GM23338 (cell line): Measurements from ENCODE around the gene KHSRP. TPM values are rescaled to one million over a fixed set of nuclear protein-coding genes. Genes with fewer than 3 reads are reported as not detected.

Experiments used
- ATAC-seq: fragments of 200-7000 bp; cut with Tn5 transposase; 3 replicates; pipeline ENCODE4 v1.9.1; 2020
- DNase-seq: peaks from one replicate; pipeline ENCODE4 v3.0.0-alpha.2; 2015; ENCODE audit warnings: low spot score
- H2AFZ ChIP-seq: fragments of 200-600 bp; sonication (generic); 2 replicates; pipeline ENCODE4 v1.8.0; 2016; ENCODE audit warnings: antibody characterized with exemption, mild to moderate bottlenecking, moderate library complexity
- H3F3A ChIP-seq: fragments of 200-600 bp; sonication (generic); replicated peaks from 2 replicates; pipeline ENCODE4 v1.8.0; 2017; ENCODE audit warnings: antibody characterized with exemption, mixed run types, low read depth
- H3K27ac ChIP-seq: fragments of 200-600 bp; sonication (generic); 2 replicates; pipeline ENCODE4 v1.6.1; 2016; ENCODE audit warnings: low read depth
- H3K27me3 ChIP-seq: fragments of 200-600 bp; sonication (generic); 2 replicates; pipeline ENCODE4 v1.8.0; 2016; ENCODE audit warnings: mild to moderate bottlenecking, mixed run types, moderate library complexity; ENCODE audit not compliant: insufficient read depth
- H3K36me3 ChIP-seq: fragments of 200-600 bp; sonication (generic); 2 replicates; pipeline ENCODE4 v1.8.0; 2016; ENCODE audit warnings: mild to moderate bottlenecking; ENCODE audit not compliant: insufficient read depth
- H3K4me1 ChIP-seq: fragments of 200-600 bp; sonication (generic); 2 replicates; pipeline ENCODE4 v1.8.0; 2016; ENCODE audit warnings: mild to moderate bottlenecking, moderate library complexity; ENCODE audit not compliant: insufficient read depth
- H3K4me2 ChIP-seq: fragments of 200-600 bp; sonication (generic); 2 replicates; pipeline ENCODE4 v1.7.1; 2017; ENCODE audit warnings: mixed run types
- H3K4me3 ChIP-seq: fragments of 200-600 bp; sonication (generic); 2 replicates; pipeline ENCODE4 v1.6.1; 2016; ENCODE audit warnings: mixed run types
- H3K79me2 ChIP-seq: fragments of 200-600 bp; sonication (generic); replicated peaks from 2 replicates; pipeline ENCODE4 v1.8.0; 2017; ENCODE audit warnings: mild to moderate bottlenecking; ENCODE audit not compliant: insufficient read depth
- H3K9me2 ChIP-seq: fragments of 200-600 bp; sonication (generic); 2 replicates; pipeline ENCODE4 v1.8.0; 2017; ENCODE audit not compliant: insufficient read depth
- H4K20me1 ChIP-seq: fragments of 200-600 bp; sonication (generic); replicated peaks from 2 replicates; pipeline ENCODE4 v1.8.0; 2017; ENCODE audit warnings: mild to moderate bottlenecking; ENCODE audit not compliant: insufficient read depth
- H3K27ac Mint-ChIP-seq: 2 replicates; pipeline ENCODE4 v1.8.0; 2020; ENCODE audit warnings: inconsistent platforms, mild to moderate bottlenecking, moderate library complexity, mixed read lengths
- H3K27me3 Mint-ChIP-seq: 3 replicates; pipeline ENCODE4 v1.8.0; 2022; ENCODE audit warnings: low read depth, mild to moderate bottlenecking, moderate library complexity, mixed read lengths, inconsistent platforms; ENCODE audit not compliant: insufficient read depth, poor library complexity
- H3K36me3 Mint-ChIP-seq: 3 replicates; pipeline ENCODE4 v1.8.0; 2021; ENCODE audit warnings: low read depth, mild to moderate bottlenecking, inconsistent platforms, moderate library complexity, mixed read lengths
- H3K4me1 Mint-ChIP-seq: 3 replicates; pipeline ENCODE4 v1.8.0; 2020; ENCODE audit warnings: mild to moderate bottlenecking, inconsistent platforms, mixed read lengths
- H3K4me3 Mint-ChIP-seq: 3 replicates; pipeline ENCODE4 v1.8.0; 2021; ENCODE audit warnings: moderate library complexity, mild to moderate bottlenecking, inconsistent platforms, mixed read lengths
- H3K9me3 Mint-ChIP-seq: 3 replicates; pipeline ENCODE4 v1.8.0; 2020; ENCODE audit warnings: moderate library complexity, mild to moderate bottlenecking, inconsistent platforms, mixed read lengths
- CREB1 ChIP-seq: fragments of 250-450 bp; sonication (Bioruptor Pico); IDR thresholded peaks from 2 replicates; pipeline ENCODE4 v1.5.0; 2020; ENCODE audit warnings: low read depth, mild to moderate bottlenecking, moderate library complexity
- EZH2 ChIP-seq: fragments of 200-600 bp; sonication (generic); IDR thresholded peaks from one replicate; pipeline ENCODE4 v1.8.0; 2017; ENCODE audit warnings: antibody characterized with exemption, mild to moderate bottlenecking, low read depth; ENCODE audit not compliant: unreplicated experiment
- EZH2phosphoT487 ChIP-seq: fragments of 200-600 bp; sonication (generic); IDR thresholded peaks from one replicate; pipeline ENCODE4 v1.8.1; 2018; ENCODE audit warnings: antibody characterized with exemption; ENCODE audit not compliant: unreplicated experiment
- JUNB ChIP-seq: IDR thresholded peaks from one replicate; pipeline ENCODE4 v1.6.1; 2016; ENCODE audit warnings: antibody characterized with exemption; ENCODE audit not compliant: unreplicated experiment
- NANOG ChIP-seq: IDR thresholded peaks from 2 replicates; pipeline ENCODE4 v1.6.1; 2016; ENCODE audit warnings: antibody characterized with exemption, borderline replicate concordance
- POLR2AphosphoS5 ChIP-seq: IDR thresholded peaks from 2 replicates; pipeline ENCODE4 v1.6.1; 2016; ENCODE audit warnings: antibody characterized with exemption, low read depth
- STAT1 ChIP-seq: IDR thresholded peaks from one replicate; pipeline ENCODE4 v1.6.1; 2016; ENCODE audit warnings: antibody characterized with exemption; ENCODE audit not compliant: unreplicated experiment
- ZNF114 ChIP-seq: fragments of 250-450 bp; sonication (Bioruptor Pico); IDR thresholded peaks from 2 replicates; pipeline ENCODE4 v1.5.0; 2020; ENCODE audit warnings: mild to moderate bottlenecking, moderate library complexity
- ZNF331 ChIP-seq: fragments of 250-450 bp; sonication (Bioruptor Pico); IDR thresholded peaks from 2 replicates; pipeline ENCODE4 v1.5.0; 2020; ENCODE audit warnings: low read depth, mild to moderate bottlenecking, moderate library complexity
- polyA plus RNA-seq: library from polyadenylated mRNA; unstranded; fragments of >200 nt; fragmentation: Nextera tagmentation; extraction: Ambion mirVana; gene quantifications from 2 replicates; pipeline ENCODE4 v1.2.1, GENCODE V29; 2016
- total RNA-seq: library from RNA; depleted of rRNA; stranded (reverse); fragments of >200 nt; shearing (Covaris generic); gene quantifications from 2 replicates; pipeline ENCODE4 v1.2.3, GENCODE V29; 2014
- TF ChIP-seq, protein P1 (sequence below): fragments of 250-450 bp; sonication (Bioruptor Pico); IDR thresholded peaks from 2 replicates; pipeline ENCODE4 v1.5.0; 2020; ENCODE audit warnings: mild to moderate bottlenecking, moderate library complexity
- TF ChIP-seq, protein P2 (sequence below): IDR thresholded peaks from one replicate; pipeline ENCODE4 v1.6.1; 2018; ENCODE audit warnings: antibody characterized with exemption; ENCODE audit not compliant: unreplicated experiment
- TF ChIP-seq, protein P3 (sequence below): IDR thresholded peaks from 2 replicates; pipeline ENCODE4 v1.6.1; 2016; ENCODE audit warnings: antibody characterized with exemption
- TF ChIP-seq, protein P4 (sequence below), 2 experiments: fragments of 200-600 bp in 1 of 2; sonication (generic) in 1 of 2; conservative IDR thresholded peaks; 2 replicates each; pipeline versions ENCODE4 v1.5.1 to v1.6.1; 2016 to 2017; ENCODE audit warnings: antibody characterized with exemption in 2 of 2, low read depth in 2 of 2, mild to moderate bottlenecking in 2 of 2, moderate library complexity in 1 of 2

Gene KHSRP
- total and polyA plus RNA-seq, 2 experiments from 2014 or later = 129 to 359 TPM

DNA sequence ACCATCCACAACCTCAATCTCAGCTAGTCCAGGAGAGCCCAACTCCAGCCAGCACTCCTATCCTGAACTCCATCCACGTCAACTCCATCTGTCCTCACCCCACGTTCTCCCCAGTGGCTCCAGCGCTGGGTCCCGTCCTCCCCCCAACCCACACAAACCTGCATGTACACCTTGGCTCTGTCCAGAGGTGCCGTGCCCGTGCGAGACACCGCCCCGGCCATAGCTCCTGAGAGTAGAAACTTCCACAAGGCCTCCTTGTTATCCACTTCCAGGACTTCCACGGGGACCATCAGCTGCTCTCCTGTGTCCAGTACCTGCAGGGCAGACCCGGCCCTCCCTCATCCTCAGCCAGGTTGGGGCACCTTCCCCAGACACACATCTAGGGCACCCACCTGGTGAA lies 7.3 kb upstream of the KHSRP start:
- Mint-ChIP-seq H3K27me3 (peaks cover 3% of the 10 kb centered on the region), H3K27ac (no peak overlapping the region), H3K4me3 (no peak overlapping the region), H3K9me3 (no peaks in the 10 kb centered on the region; the same call in 2 of the 3 replicates), H3K36me3 (no peaks in the 10 kb centered on the region), H3K4me1 (no peaks in the 10 kb centered on the region)
- Histone ChIP-seq H3F3A (no peaks in the 10 kb centered on the region), H3K4me3 (no peak overlapping the region), H3K27me3 (no peaks in the 10 kb centered on the region), H3K4me1 (no peaks in the 10 kb centered on the region), H4K20me1 (no peaks in the 10 kb centered on the region), H3K27ac (no peak overlapping the region), H3K9me2 (no peaks in the 10 kb centered on the region), H3K4me2 (no peak overlapping the region), H2AFZ (no peak overlapping the region), H3K79me2 (no peaks in the 10 kb centered on the region), H3K36me3 (no peaks in the 10 kb centered on the region)
- no peak for ATAC-seq
- no peak for TF ChIP-seq EZH2
- TF ChIP-seq EZH2phosphoT487 = no peak
- TF ChIP-seq POLR2AphosphoS5 = no peak
- TF ChIP-seq ZNF331 (CRISPR knock-in tag) = no peak
- TF ChIP-seq JUNB = no peak
- TF ChIP-seq, protein P1, sequence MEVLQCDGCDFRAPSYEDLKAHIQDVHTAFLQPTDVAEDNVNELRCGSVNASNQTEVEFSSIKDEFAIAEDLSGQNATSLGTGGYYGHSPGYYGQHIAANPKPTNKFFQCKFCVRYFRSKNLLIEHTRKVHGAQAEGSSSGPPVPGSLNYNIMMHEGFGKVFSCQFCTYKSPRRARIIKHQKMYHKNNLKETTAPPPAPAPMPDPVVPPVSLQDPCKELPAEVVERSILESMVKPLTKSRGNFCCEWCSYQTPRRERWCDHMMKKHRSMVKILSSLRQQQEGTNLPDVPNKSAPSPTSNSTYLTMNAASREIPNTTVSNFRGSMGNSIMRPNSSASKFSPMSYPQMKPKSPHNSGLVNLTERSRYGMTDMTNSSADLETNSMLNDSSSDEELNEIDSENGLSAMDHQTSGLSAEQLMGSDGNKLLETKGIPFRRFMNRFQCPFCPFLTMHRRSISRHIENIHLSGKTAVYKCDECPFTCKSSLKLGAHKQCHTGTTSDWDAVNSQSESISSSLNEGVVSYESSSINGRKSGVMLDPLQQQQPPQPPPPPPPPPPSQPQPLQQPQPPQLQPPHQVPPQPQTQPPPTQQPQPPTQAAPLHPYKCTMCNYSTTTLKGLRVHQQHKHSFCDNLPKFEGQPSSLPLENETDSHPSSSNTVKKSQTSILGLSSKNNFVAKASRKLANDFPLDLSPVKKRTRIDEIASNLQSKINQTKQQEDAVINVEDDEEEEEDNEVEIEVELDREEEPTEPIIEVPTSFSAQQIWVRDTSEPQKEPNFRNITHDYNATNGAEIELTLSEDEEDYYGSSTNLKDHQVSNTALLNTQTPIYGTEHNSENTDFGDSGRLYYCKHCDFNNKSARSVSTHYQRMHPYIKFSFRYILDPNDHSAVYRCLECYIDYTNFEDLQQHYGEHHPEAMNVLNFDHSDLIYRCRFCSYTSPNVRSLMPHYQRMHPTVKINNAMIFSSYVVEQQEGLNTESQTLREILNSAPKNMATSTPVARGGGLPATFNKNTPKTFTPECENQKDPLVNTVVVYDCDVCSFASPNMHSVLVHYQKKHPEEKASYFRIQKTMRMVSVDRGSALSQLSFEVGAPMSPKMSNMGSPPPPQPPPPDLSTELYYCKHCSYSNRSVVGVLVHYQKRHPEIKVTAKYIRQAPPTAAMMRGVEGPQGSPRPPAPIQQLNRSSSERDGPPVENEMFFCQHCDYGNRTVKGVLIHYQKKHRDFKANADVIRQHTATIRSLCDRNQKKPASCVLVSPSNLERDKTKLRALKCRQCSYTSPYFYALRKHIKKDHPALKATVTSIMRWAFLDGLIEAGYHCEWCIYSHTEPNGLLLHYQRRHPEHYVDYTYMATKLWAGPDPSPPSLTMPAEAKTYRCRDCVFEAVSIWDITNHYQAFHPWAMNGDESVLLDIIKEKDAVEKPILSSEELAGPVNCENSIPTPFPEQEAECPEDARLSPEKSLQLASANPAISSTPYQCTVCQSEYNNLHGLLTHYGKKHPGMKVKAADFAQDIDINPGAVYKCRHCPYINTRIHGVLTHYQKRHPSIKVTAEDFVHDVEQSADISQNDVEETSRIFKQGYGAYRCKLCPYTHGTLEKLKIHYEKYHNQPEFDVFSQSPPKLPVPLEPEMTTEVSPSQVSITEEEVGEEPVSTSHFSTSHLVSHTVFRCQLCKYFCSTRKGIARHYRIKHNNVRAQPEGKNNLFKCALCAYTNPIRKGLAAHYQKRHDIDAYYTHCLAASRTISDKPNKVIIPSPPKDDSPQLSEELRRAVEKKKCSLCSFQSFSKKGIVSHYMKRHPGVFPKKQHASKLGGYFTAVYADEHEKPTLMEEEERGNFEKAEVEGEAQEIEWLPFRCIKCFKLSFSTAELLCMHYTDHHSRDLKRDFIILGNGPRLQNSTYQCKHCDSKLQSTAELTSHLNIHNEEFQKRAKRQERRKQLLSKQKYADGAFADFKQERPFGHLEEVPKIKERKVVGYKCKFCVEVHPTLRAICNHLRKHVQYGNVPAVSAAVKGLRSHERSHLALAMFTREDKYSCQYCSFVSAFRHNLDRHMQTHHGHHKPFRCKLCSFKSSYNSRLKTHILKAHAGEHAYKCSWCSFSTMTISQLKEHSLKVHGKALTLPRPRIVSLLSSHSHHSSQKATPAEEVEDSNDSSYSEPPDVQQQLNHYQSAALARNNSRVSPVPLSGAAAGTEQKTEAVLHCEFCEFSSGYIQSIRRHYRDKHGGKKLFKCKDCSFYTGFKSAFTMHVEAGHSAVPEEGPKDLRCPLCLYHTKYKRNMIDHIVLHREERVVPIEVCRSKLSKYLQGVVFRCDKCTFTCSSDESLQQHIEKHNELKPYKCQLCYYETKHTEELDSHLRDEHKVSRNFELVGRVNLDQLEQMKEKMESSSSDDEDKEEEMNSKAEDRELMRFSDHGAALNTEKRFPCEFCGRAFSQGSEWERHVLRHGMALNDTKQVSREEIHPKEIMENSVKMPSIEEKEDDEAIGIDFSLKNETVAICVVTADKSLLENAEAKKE (CRISPR knock-in tag) = no peak
- TF ChIP-seq, protein P2, sequence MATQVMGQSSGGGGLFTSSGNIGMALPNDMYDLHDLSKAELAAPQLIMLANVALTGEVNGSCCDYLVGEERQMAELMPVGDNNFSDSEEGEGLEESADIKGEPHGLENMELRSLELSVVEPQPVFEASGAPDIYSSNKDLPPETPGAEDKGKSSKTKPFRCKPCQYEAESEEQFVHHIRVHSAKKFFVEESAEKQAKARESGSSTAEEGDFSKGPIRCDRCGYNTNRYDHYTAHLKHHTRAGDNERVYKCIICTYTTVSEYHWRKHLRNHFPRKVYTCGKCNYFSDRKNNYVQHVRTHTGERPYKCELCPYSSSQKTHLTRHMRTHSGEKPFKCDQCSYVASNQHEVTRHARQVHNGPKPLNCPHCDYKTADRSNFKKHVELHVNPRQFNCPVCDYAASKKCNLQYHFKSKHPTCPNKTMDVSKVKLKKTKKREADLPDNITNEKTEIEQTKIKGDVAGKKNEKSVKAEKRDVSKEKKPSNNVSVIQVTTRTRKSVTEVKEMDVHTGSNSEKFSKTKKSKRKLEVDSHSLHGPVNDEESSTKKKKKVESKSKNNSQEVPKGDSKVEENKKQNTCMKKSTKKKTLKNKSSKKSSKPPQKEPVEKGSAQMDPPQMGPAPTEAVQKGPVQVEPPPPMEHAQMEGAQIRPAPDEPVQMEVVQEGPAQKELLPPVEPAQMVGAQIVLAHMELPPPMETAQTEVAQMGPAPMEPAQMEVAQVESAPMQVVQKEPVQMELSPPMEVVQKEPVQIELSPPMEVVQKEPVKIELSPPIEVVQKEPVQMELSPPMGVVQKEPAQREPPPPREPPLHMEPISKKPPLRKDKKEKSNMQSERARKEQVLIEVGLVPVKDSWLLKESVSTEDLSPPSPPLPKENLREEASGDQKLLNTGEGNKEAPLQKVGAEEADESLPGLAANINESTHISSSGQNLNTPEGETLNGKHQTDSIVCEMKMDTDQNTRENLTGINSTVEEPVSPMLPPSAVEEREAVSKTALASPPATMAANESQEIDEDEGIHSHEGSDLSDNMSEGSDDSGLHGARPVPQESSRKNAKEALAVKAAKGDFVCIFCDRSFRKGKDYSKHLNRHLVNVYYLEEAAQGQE = no peak
- TF ChIP-seq NANOG = no peak
- TF ChIP-seq ZNF114 = no peak
- no peak for TF ChIP-seq STAT1
- no peak for TF ChIP-seq CREB1 (CRISPR knock-in tag)
- TF ChIP-seq, protein P3, sequence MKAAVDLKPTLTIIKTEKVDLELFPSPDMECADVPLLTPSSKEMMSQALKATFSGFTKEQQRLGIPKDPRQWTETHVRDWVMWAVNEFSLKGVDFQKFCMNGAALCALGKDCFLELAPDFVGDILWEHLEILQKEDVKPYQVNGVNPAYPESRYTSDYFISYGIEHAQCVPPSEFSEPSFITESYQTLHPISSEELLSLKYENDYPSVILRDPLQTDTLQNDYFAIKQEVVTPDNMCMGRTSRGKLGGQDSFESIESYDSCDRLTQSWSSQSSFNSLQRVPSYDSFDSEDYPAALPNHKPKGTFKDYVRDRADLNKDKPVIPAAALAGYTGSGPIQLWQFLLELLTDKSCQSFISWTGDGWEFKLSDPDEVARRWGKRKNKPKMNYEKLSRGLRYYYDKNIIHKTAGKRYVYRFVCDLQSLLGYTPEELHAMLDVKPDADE = no peak
- TF ChIP-seq, protein P4, sequence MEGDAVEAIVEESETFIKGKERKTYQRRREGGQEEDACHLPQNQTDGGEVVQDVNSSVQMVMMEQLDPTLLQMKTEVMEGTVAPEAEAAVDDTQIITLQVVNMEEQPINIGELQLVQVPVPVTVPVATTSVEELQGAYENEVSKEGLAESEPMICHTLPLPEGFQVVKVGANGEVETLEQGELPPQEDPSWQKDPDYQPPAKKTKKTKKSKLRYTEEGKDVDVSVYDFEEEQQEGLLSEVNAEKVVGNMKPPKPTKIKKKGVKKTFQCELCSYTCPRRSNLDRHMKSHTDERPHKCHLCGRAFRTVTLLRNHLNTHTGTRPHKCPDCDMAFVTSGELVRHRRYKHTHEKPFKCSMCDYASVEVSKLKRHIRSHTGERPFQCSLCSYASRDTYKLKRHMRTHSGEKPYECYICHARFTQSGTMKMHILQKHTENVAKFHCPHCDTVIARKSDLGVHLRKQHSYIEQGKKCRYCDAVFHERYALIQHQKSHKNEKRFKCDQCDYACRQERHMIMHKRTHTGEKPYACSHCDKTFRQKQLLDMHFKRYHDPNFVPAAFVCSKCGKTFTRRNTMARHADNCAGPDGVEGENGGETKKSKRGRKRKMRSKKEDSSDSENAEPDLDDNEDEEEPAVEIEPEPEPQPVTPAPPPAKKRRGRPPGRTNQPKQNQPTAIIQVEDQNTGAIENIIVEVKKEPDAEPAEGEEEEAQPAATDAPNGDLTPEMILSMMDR (conservative IDR thresholded peaks at IDR 0.05; ENCODE audit: low read depth in 2 of 2) = no peak
- DNase-seq = no peak
